Bronchial epithelial cell (primary cell): Measurements from ENCODE around the gene ECHDC3. TPM values are rescaled to one million over a fixed set of nuclear protein-coding genes. Genes with fewer than 3 reads are reported as not detected.

Source experiments
- DNase-seq: peaks from one replicate; pipeline ENCODE4 v3.0.0-alpha.2; 2010; ENCODE audit warnings: low read depth
- FAIRE-seq: peaks from 2 replicates; lab custom pipeline; 2011; peaks lifted over from hg19 to GRCh38; lab: Jason Lieb, UNC
- H3K27me3 ChIP-seq: 2 replicates; pipeline ENCODE4 v1.5.1; 2011; ENCODE audit warnings: low read length; ENCODE audit not compliant: control insufficient read depth, insufficient read depth
- H3K36me3 ChIP-seq: 2 replicates; pipeline ENCODE4 v1.5.1; 2011; ENCODE audit warnings: low read length; ENCODE audit not compliant: control insufficient read depth, insufficient read depth
- H3K4me3 ChIP-seq: 2 replicates; pipeline ENCODE4 v1.5.1; 2011; ENCODE audit warnings: mild to moderate bottlenecking, low read depth, low read length, control low read depth
- total RNA-seq: library from RNA; depleted of rRNA; stranded (reverse); fragments of >200 nt; gene quantifications from 2 replicates; pipeline ENCODE4 v1.2.1, GENCODE V29; 2014
- TF ChIP-seq, protein P1 (sequence below): IDR thresholded peaks from 2 replicates; pipeline ENCODE4 v1.5.1; 2011; ENCODE audit warnings: mild to moderate bottlenecking, moderate library complexity, low read length, control low read depth, inconsistent platforms; ENCODE audit not compliant: insufficient read depth, severe bottlenecking

ECHDC3 gene
- total RNA-seq, 1 donor from 2014 or later, result 1.6 TPM

DNA sequence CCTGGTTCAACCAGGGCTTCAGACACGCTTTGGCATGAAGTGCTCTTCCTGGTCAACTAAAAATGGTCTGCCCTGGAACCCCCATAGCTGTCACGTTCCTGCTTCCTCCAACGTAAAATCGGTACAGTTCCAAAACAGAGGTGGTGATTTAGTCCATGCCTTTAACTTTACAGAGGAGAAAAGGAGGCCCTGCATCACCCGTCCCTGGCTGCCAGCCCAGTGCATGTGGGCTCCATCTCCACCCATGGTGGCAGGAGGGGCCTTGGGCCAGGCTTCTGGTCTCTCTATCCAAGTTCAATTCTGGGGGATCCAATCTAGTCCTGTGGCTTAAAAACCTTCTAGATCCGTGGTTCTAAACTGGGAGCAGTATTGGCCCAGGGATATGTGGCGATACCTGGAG lies 18.7 kb downstream of the ECHDC3 start:
- DNase-seq, result no peak
- no peak for FAIRE-seq
- Histone ChIP-seq H3K4me3 (no peak overlapping the region), H3K27me3 (no peaks in the 10 kb centered on the region), H3K36me3 (peaks cover 1% of the 10 kb centered on the region)
- TF ChIP-seq, protein P1, sequence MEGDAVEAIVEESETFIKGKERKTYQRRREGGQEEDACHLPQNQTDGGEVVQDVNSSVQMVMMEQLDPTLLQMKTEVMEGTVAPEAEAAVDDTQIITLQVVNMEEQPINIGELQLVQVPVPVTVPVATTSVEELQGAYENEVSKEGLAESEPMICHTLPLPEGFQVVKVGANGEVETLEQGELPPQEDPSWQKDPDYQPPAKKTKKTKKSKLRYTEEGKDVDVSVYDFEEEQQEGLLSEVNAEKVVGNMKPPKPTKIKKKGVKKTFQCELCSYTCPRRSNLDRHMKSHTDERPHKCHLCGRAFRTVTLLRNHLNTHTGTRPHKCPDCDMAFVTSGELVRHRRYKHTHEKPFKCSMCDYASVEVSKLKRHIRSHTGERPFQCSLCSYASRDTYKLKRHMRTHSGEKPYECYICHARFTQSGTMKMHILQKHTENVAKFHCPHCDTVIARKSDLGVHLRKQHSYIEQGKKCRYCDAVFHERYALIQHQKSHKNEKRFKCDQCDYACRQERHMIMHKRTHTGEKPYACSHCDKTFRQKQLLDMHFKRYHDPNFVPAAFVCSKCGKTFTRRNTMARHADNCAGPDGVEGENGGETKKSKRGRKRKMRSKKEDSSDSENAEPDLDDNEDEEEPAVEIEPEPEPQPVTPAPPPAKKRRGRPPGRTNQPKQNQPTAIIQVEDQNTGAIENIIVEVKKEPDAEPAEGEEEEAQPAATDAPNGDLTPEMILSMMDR, result no peak

DNA sequence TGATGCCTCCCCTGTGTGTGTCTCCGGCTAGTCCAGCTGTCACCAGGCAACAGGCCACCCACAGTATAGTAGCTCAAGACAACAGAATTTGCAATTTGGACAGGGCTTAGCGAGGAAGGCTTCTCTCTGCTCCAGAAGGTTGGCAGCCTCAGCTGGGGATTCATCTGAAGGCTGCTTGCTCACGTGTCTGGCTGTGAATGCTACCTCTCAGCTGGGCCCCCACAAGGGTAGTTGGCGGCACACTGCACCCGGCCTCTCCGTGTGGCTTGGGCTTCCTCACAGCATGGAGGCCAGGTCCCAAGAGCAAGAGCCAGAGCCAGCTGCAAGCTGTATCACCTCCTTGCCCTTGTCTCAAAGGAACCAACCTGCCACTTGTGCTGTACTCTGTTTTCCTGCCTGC lies 19.2 kb downstream of the ECHDC3 start:
- Histone ChIP-seq H3K4me3 (no peak overlapping the region), H3K27me3 (no peaks in the 10 kb centered on the region), H3K36me3 (peaks cover 1% of the 10 kb centered on the region)
- DNase-seq, result no peak
- no peak for FAIRE-seq
- TF ChIP-seq, protein P1, result no peak

DNA sequence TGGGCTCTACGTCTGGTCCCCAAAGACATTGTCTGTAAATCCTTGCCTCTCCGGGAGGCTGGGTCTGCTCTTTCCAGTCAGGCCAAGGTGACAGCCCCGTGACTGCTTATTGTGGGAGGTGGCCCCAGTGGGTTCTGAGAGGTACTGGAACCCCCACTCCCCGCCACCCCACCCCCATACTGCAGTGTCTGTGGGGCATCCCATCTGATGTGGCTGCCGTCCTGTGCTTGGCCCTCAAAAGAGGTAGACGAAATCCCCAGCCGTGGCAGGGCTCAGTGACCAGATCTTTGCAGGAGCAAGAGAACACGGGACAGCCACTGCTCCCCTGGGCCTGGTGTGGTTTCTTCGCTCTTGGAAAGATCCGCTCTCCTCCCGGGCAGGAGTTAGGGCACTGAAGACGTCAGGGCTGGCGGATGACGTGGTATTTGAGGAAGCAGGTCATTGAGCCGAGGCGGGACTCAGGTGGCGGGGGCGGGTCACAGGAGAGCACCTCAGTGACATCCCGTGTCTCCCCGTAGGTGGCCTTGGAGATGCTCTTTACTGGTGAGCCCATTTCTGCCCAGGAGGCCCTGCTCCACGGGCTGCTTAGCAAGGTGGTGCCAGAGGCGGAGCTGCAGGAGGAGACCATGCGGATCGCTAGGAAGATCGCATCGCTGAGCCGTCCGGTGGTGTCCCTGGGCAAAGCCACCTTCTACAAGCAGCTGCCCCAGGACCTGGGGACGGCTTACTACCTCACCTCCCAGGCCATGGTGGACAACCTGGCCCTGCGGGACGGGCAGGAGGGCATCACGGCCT lies 20.7 kb downstream of the ECHDC3 start:
- Histone ChIP-seq H3K36me3 (peaks cover 1% of the 10 kb centered on the region), H3K27me3 (no peaks in the 10 kb centered on the region), H3K4me3 (no peak overlapping the region)
- DNase-seq, result no peak
- TF ChIP-seq, protein P1, result no peak
- FAIRE-seq, result no peak

DNA sequence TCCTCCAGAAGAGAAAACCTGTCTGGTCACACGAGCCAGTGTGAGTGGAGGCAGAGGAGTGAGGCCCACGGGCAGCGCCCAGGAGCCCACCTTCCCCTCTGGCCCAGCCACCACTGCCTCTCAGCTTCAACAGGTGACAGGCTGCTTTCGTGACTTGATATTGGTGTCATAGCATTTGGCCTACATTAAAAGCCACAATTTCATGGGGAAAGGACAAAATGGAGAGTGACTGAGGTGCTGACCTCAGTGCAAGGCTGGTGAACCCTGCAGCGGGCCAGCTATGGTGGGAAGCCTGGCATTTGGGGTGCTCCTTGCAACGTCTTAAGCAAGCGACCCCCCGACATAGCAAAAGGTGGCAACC lies 21.3 kb downstream of the ECHDC3 start:
- Histone ChIP-seq H3K4me3 (no peak overlapping the region), H3K27me3 (no peaks in the 10 kb centered on the region), H3K36me3 (peaks cover 1% of the 10 kb centered on the region)
- no peak for FAIRE-seq
- no peak for DNase-seq
- TF ChIP-seq, protein P1, result no peak

DNA sequence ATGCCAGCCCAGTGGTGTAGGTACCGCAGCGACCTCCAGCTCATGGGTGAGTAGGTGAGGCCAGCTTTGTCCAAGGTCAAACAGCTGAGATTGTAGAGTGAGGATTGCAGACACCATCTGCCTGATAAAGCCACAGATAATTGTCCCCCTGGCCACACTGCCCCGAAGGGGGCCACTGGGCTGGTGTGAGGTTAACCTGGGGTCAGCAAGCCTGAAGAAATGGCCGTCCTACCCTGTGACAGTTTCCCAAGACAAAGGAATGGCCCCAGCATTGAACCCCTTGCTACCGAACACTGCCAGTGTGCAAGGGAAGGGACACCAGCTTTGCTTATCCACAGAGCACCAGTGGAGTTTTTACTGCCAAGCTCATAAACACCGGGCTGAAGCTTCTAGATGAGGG lies 23.0 kb downstream of the ECHDC3 start:
- DNase-seq (no peak), FAIRE-seq (peak; percentile 60)

More for the DNA sequence above, 23.0 kb downstream of the ECHDC3 start:
- Histone ChIP-seq H3K27me3 (no peaks in the 10 kb centered on the region), H3K4me3 (no peak overlapping the region), H3K36me3 (peaks cover 1% of the 10 kb centered on the region)
- TF ChIP-seq, protein P1, result no peak
